DMS153 (cell line): ENCODE data around the gene ACTL7A.
A peak's percentile ranks its signal among the peaks of the same experiment; 100 is the strongest.
"Not testable (repeated sequence)": the region's sequence is repeated elsewhere in the genome, so short reads cannot be mapped to it uniquely, and the experiment has no call there.

Source experiments
- DNase-seq: peaks from one replicate; lab custom pipeline; 2025; lab: John Stamatoyannopoulos, UW

Gene ACTL7A

GRCh38 chr9:108848296-108848695 lies 13.8 kb upstream of the ACTL7A start:
- DNase-seq: not testable (repeated sequence)

- peak; percentile 15 for DNase-seq
Observed at GRCh38 chr9:108850293-108850897, 11.7 kb upstream of the ACTL7A start.

- no peak for DNase-seq
Observed at GRCh38 chr9:108851138-108851537, 10.9 kb upstream of the ACTL7A start.

DNA sequence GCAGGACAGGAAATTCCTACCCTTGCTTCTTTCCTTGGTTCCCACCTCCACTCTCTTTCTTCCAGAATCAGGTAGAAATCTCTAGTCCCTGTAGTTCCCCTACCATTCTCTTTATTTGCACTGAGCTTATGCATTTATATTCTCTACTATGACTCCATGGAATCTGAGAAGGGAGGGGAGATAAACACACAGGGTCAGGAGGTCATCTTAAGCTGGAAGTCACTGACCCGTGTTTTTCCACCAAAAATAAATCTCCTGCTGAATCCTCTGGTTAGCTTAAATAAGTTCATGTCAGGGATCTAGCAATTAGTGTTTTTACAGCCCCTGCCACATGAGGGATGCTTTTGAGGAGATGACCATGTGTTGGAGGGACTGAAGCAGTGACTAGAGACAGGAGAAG lies 10.0 kb upstream of the ACTL7A start:
- no peak for DNase-seq

DNA sequence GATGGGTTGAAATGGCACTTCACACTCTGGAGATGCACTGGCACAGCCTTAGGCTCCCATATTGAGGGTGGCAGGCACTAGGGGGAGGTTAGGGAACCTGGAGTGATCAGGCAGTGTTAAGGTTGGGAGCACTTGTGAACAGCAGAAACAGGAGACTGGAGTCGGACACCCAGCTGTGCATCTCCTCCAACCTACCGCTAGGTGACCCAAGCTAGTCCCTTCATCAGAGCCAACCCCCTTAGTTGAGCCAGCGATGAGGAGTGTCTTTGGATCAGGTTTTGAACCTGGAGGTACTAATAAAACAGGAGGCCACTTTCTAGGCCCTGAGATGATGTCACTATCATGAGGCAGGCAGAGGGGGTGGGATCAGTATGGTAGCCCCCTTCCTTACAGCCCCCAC lies 8.0 kb upstream of the ACTL7A start:
- no peak for DNase-seq

DNA sequence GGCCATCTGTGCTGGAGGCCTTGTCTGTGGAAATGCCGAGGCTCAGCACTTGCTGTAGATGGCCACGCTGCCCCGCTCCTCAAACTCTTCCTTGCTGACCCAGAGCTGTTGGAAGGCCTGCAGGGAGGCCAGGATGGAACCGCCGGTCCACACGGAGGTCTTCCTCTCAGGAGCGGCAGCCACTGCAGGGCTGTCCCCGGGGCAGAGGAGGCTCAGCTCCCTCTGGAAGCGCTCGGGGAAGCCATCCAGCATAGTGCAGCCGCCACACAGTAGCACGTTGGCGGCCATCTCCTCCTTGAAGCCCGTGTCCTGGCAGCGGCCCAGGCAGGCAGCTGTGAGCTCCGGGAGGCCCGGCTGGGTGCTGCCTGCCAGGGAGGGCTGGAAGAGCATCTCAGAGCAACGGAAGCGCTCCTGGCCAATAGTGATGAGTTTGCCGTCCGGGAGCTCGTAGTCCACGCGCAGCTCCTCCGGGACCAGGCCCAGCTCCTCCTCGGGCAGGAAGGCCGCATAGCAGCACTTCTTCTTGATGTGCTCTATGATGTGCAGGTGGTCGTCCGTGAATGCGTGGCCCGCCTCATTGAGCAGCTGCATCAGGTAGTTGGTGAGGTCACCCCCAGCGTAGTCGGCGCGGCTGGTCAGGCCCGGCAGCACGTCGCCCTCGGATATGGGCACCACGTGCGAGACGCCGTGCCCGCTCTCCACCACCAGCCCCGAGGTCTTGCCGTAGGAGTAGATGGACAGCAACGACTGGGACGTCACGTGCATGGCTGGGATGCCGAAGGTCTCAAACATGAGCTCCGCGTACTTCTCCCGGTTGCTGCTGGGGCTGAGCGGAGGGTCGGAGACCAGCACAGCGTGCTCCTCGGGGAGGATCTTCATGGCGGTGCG lies 7.2 kb upstream of the ACTL7A start:
- DNase-seq: no peak

DNA sequence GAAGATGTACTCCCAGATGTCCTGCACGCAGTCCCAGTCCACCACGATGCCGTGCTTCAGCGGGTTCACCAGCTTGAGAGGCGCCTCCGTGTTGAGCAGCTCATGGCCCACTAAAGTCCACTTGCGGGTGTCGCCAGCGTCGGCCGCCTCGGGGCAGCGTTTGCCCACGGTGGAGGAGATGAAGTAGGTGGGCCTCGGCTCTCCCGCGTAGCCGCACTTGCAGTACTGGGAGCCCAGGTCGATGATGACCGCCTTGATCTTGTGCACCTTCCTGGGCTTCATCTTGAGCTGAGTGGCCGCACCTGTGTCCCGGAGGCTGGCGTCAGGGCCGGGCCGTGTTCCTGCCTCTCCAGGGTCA lies 6.6 kb upstream of the ACTL7A start:
- no peak for DNase-seq

- no peak for DNase-seq
Observed at GRCh38 chr9:108855888-108856287, 6.2 kb upstream of the ACTL7A start, which contains the start of gene ACTL7B. ACTL7B (minus strand) TSS chr9:108855986; CDS start chr9:108855930, 56 bp downstream.

GRCh38 chr9:108857572-108857971 lies 4.5 kb upstream of the ACTL7A start:
- no peak for DNase-seq

- DNase-seq: no peak
Observed at GRCh38 chr9:108859459-108860114, 2.5 kb upstream of the ACTL7A start.

GRCh38 chr9:108860354-108860753 lies 1.7 kb upstream of the ACTL7A start:
- no peak for DNase-seq

DNA sequence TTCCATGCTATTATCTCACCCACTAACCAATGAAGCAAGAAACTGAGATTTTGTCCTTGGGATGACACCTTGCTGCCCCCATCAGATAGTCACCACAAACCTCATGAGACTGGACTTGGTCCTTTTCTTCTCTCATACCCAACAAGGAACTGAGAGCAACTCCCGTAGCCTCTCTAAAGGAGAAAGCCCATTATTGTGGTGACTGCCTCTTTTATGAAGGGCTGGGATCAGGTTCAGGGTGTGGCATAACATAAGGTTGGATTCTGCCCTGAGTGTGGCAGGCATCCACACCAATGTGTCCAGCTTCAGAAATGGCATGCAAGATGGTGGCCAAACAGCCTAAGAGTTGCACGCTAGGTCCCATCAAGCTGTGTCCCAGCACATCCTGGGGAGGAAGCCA lies 1.3 kb upstream of the ACTL7A start:
- no peak for DNase-seq

- no peak for DNase-seq
Observed at GRCh38 chr9:108861464-108861863, 602 bp upstream of the ACTL7A start.

DNA sequence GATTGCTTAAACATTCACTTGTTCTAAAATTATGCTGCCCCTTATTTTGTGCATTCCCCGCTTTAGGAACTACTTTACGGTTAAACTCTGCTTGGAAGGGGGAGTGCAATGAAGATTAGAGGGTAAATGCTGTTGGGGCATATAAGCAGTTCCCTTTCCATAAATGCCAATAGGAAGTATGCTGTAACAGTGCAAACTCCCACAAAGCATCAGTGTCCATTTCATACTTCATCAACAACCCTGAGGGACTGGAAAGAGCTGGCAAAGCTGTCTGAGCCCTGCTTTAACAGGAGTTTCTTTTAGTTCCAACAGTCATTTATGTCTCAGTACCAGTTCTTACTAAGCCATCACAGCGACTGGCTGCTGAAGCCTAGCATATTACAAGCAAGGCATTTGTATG lies 1.8 kb downstream of the ACTL7A start:
- DNase-seq: no peak

DNA sequence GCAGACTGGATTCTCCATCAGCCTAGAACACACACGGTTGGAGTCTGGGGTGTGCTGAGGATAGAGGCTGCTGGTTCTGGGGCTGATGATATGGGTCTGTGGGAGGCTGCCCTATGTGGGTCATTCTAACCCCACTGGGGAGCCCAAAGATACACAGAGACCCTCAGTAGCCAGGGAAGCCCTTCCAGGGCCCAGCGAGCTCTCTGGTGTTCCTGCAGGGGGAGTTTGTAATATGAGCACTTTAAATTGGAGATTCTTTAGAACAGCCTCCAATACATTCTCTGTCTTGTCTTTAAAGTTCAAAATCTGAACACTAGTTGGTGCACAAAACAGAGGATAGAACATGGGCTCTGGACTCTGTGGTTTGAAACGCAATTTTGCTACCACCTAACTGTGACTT lies 2.4 kb downstream of the ACTL7A start:
- DNase-seq: no peak

DNA sequence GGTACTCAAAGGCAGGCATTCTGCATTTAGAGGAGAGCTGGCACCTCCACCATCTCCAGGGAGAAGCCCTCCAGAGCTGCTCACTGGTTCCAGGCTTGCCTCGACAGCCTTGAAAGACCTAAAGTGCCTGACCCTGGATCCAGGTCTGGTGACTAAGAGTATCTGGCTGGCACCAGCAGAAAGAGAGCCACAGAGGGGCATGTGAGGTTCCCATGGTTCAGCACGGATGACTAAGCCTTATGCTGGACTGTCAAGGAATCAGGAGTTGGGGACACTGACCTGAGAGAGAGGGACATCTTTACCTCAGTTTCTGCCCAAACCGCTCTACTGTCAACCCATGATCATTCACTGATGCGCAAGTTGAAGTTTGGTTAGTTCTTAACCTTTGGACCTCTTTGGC lies 3.0 kb downstream of the ACTL7A start:
- DNase-seq: no peak

GRCh38 chr9:108866001-108866420 lies 3.9 kb downstream of the ACTL7A start:
- no peak for DNase-seq

- no peak for DNase-seq
Observed at GRCh38 chr9:108867116-108867515, 5.0 kb downstream of the ACTL7A start.

DNA sequence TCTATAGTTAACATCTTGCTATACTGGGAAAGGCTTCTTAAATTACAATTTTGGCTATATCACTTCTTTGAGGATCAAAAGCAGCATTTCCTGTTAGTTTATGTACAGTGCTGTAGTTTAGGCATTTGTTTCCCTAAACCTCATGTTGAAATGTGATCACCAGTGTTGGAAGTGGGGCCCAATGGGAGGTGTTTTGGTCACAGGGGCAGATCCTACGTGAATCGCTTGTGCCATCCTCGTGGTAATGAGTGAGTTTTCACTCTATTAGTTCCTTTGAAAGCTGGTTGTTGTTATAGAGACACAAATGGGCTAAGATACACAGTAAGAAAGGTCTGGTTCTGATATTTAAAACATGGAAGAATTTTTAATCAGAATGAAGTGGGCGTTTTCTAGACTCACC lies 5.8 kb downstream of the ACTL7A start:
- DNase-seq: no peak

DNA sequence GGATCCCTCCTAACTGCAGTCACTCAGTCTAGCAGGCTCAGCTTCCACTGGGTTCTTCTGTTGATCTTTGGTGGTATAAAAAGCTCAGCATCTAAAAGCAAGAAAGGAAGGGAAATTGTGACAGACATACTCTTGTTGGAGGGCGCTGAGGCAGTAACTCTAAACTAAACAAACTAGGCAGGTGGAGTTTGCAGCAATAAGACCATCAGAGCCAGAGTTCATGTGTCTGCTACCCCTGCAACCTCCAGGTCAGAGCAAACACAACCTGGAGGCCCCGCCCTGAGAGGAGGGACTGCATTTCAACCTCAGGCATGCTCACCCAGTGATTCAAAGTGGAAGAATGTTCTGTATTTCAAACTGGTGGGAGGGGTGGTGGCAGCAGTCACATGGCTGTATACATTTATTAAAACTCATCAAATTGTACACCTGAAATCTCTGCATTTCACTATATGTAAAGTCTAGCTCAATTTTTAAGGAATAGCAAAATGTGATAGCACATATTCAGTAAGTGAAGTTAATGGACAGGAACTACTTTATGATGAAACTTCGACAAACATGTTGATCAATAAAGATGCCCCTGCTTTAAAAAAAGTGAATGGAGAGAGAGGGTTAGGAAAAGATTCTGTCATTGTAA lies 7.1 kb downstream of the ACTL7A start:
- DNase-seq: no peak

GRCh38 chr9:108874058-108874788 lies 12.2 kb downstream of the ACTL7A start:
- DNase-seq: no peak

GRCh38 chr9:108876425-108876824 lies 14.4 kb downstream of the ACTL7A start:
- no peak for DNase-seq
